Coronary artery (tissue), 2 donors: Measurements from ENCODE around the gene DUSP19.

ENCODE experiments used
- DNase-seq: peaks from one replicate; pipeline ENCODE4 v3.0.0-alpha.2; 2017; ENCODE audit warnings: low spot score
- H3K27ac ChIP-seq, 2 donors: fragments of 200-600 bp; sonication (generic); one replicate each; pipeline ENCODE4 v1.5.1; 2016 to 2019
- H3K4me3 ChIP-seq: fragments of 200-600 bp; sonication (generic); 2 replicates; pipeline ENCODE4 v1.5.1; 2016; ENCODE audit warnings: mild to moderate bottlenecking, moderate library complexity
- CTCF ChIP-seq: fragments of 200-600 bp; sonication (generic); IDR thresholded peaks from one replicate; pipeline ENCODE4 v1.5.1; 2019; ENCODE audit warnings: antibody characterized with exemption

Gene DUSP19

GRCh38 chr2:183113630-183114029, 35.1 kb downstream of the DUSP19 start:
- DNase-seq, result no peak
- no peak for TF ChIP-seq CTCF
- Histone ChIP-seq H3K4me3 (no peak overlapping the region), H3K27ac (no peak overlapping the region)

- no peak for TF ChIP-seq CTCF
- H3K4me3 ChIP-seq, result no peak overlapping the region
- H3K27ac ChIP-seq, result no peak overlapping the region
- DNase-seq, result no peak
Measured at GRCh38 chr2:183117226-183117625, 38.7 kb downstream of the DUSP19 start.

- no peak for DNase-seq
- no peak for TF ChIP-seq CTCF
- Histone ChIP-seq H3K27ac (peak overlapping the region; percentile 62 to 81), H3K4me3 (peak overlapping the region; percentile 83)
Measured at GRCh38 chr2:183123117-183123958, 44.8 kb downstream of the DUSP19 start.

GRCh38 chr2:183123959-183124221, 45.3 kb downstream of the DUSP19 start:
- TF ChIP-seq CTCF, result no peak
- DNase-seq, result no peak
- Histone ChIP-seq H3K27ac (peak overlapping the region; percentile 62 to 81), H3K4me3 (peak overlapping the region; percentile 83)

- no peak for TF ChIP-seq CTCF
- Histone ChIP-seq H3K27ac (peak within 1 kb of the TSS; percentile 62 to 81), H3K4me3 (peak within 1 kb of the TSS; percentile 83)
- DNase-seq, result peak; percentile 85
Measured at GRCh38 chr2:183124222-183124956, 45.8 kb downstream of the DUSP19 start, which contains the start of gene NUP35. Gene NUP35 (plus strand): TSS chr2:183124443. CDS start chr2:183124458, 15 bp downstream.

GRCh38 chr2:183124957-183125255, 46.4 kb downstream of the DUSP19 start:
- TF ChIP-seq CTCF, result no peak
- DNase-seq, result no peak
- H3K27ac ChIP-seq, result peak overlapping the region; percentile 62 to 81
- H3K4me3 ChIP-seq, result peak overlapping the region; percentile 83
